ENCODE data around the gene TCF3.

- no peak for TF ChIP-seq POLR2AphosphoS5 (IDR thresholded peaks at IDR 0.05; ENCODE audit: low read depth, low read length)
- TF ChIP-seq POLR2A (IDR thresholded peaks at IDR 0.05; ENCODE audit: low read depth, low read length): no peak
- TF ChIP-seq TAF1 (IDR thresholded peaks at IDR 0.05; ENCODE audit: low read depth, low read length): no peak
- TF ChIP-seq SPI1 (IDR thresholded peaks at IDR 0.05; ENCODE audit: low read depth, low read length): no peak
- TF ChIP-seq PAX5 (IDR thresholded peaks at IDR 0.05; ENCODE audit: insufficient read depth, low read length, severe bottlenecking): no peak
- TF ChIP-seq POU2F2 (IDR thresholded peaks at IDR 0.05; ENCODE audit: low read depth, low read length): no peak
These were observed 32.1 kb upstream of the TCF3 start for GRCh38 chr19:1684573-1684912.
